ENCODE data around the gene ZNF587.

DNA sequence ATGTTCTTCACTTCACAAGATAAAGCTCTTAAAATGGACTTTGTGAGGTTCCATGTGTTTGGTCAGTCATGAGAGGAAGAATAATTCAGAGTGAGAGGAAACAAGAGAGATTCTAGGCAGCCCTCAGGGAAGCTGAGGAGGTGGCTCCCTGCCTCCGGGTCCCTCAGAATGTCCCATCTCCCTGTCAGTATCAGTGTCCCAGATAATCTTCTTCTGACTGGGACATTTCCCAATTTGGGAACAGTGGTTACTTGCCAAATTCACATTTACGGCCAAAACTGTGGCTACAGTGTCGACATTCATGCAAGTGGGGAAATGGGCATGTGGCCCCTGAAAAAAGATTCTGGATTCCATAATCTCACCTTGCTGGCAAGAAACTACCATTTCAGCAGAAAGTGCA is 57.7 kb downstream of the ZNF587 start:
- TF ChIP-seq, protein P1, sequence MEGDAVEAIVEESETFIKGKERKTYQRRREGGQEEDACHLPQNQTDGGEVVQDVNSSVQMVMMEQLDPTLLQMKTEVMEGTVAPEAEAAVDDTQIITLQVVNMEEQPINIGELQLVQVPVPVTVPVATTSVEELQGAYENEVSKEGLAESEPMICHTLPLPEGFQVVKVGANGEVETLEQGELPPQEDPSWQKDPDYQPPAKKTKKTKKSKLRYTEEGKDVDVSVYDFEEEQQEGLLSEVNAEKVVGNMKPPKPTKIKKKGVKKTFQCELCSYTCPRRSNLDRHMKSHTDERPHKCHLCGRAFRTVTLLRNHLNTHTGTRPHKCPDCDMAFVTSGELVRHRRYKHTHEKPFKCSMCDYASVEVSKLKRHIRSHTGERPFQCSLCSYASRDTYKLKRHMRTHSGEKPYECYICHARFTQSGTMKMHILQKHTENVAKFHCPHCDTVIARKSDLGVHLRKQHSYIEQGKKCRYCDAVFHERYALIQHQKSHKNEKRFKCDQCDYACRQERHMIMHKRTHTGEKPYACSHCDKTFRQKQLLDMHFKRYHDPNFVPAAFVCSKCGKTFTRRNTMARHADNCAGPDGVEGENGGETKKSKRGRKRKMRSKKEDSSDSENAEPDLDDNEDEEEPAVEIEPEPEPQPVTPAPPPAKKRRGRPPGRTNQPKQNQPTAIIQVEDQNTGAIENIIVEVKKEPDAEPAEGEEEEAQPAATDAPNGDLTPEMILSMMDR (conservative IDR thresholded peaks at IDR 0.05; ENCODE audit: low read length) = no peak
- TF ChIP-seq EZH2phosphoT487 (IDR thresholded peaks at IDR 0.05; ENCODE audit: borderline replicate concordance, low read depth, low read length) = no peak
